GM12878 (cell line): ENCODE measurements around the gene ENPP6. TPM values are rescaled to one million over a fixed set of nuclear protein-coding genes. Genes with fewer than 3 reads are reported as not detected.

Source experiments
- ATAC-seq: fragments of 200-7000 bp; cut with Tn5 transposase; 3 replicates; pipeline ENCODE4 v1.9.1; 2020; ENCODE audit warnings: mild to moderate bottlenecking, moderate library complexity
- BruUV-seq: library from RNA; stranded (reverse); fragments of 400-500 nt; replicated peaks from 2 replicates; lab custom pipeline; 2021; lab: Mats Ljungman, UMichigan
- CTCF ChIA-PET: fragments of 300-600 bp; sonication (Branson Sonifier 250); formaldehyde crosslinking; extraction: SDS; loops from one replicate; lab custom pipeline; 2021; ENCODE audit warnings: inconsistent platforms; lab: Yijun Ruan, JAX
- POLR2A ChIA-PET: fragments of 350-600 bp; formaldehyde crosslinking; extraction: SDS; loops from one replicate; lab custom pipeline; 2021; ENCODE audit warnings: inconsistent platforms; lab: Charles Lee
- RAD21 ChIA-PET: fragments of 300-600 bp; sonication (Branson Sonifier 250); formaldehyde crosslinking; loops from one replicate; lab custom pipeline; 2023; ENCODE audit warnings: antibody characterized with exemption; ENCODE audit not compliant: unreplicated experiment; lab: Charles Lee
- SMC1A ChIA-PET: fragments of 300-600 bp; sonication (Branson Sonifier 250); formaldehyde crosslinking; loops from one replicate; lab custom pipeline; 2023; ENCODE audit not compliant: unreplicated experiment, uncharacterized antibody; lab: Charles Lee
- DNase-seq: peaks from one replicate; pipeline ENCODE4 v3.0.0-alpha.2; 2011; ENCODE audit warnings: low read depth, low spot score
- FAIRE-seq: peaks from 3 replicates; lab custom pipeline; 2011; peaks lifted over from hg19 to GRCh38; lab: Jason Lieb, UNC
- H2AFZ ChIP-seq: 2 replicates; pipeline ENCODE4 v1.6.0; 2011; ENCODE audit warnings: low read depth, low read length, control low read depth; ENCODE audit not compliant: control insufficient read depth
- H3K27ac ChIP-seq: 2 replicates; pipeline ENCODE4 v1.5.1; 2011; ENCODE audit warnings: control low read depth; ENCODE audit not compliant: control insufficient read depth, insufficient read depth
- H3K27me3 ChIP-seq, 2 experiments: replicated peaks in 1 of 2; 2 replicates each; pipeline versions ENCODE4 v1.6.0 to v1.6.1; 2011; ENCODE audit warnings: low read length in 1 of 2; ENCODE audit not compliant: control insufficient read depth in 2 of 2, insufficient read depth in 2 of 2
- H3K36me3 ChIP-seq, 2 experiments: 2 replicates each; pipeline ENCODE4 v1.5.1; 2011; ENCODE audit warnings: low read length in 1 of 2; ENCODE audit not compliant: control insufficient read depth in 2 of 2, insufficient read depth in 2 of 2
- H3K4me1 ChIP-seq: 2 replicates; pipeline ENCODE4 v1.6.1; 2011; ENCODE audit warnings: mild to moderate bottlenecking, low read length, moderate library complexity, mixed read lengths; ENCODE audit not compliant: control insufficient read depth, insufficient read depth
- H3K4me2 ChIP-seq: 2 replicates; pipeline ENCODE4 v1.6.0; 2011; ENCODE audit warnings: control low read depth; ENCODE audit not compliant: control insufficient read depth, insufficient read depth
- H3K4me3 ChIP-seq: fragments of 200-600 bp; sonication (generic); 2 replicates; pipeline ENCODE4 v1.5.1; 2016
- H3K79me2 ChIP-seq: 2 replicates; pipeline ENCODE4 v1.6.0; 2011; ENCODE audit warnings: low read length; ENCODE audit not compliant: control insufficient read depth, insufficient read depth
- H3K9ac ChIP-seq: 2 replicates; pipeline ENCODE4 v1.8.0; 2011; ENCODE audit warnings: low read length, control low read depth, mixed read lengths; ENCODE audit not compliant: control insufficient read depth, insufficient read depth
- H3K9me3 ChIP-seq: replicated peaks from 3 replicates; pipeline ENCODE4 v1.5.1; 2011; ENCODE audit warnings: mild to moderate bottlenecking, low read length; ENCODE audit not compliant: control insufficient read depth, insufficient read depth
- H4K20me1 ChIP-seq: 2 replicates; pipeline ENCODE4 v1.6.0; 2011; ENCODE audit not compliant: control insufficient read depth, insufficient read depth
- BCL11A ChIP-seq: IDR thresholded peaks from 2 replicates; pipeline ENCODE4 v1.6.1; 2011; ENCODE audit warnings: low read depth, low read length
- BCLAF1 ChIP-seq: fragments of 450-650 bp; IDR thresholded peaks from 2 replicates; pipeline ENCODE4 v1.6.1; 2017; ENCODE audit warnings: antibody characterized with exemption, mild to moderate bottlenecking, moderate library complexity
- CEBPB ChIP-seq, 2 experiments: fragments of 150-350 bp in 1 of 2; IDR thresholded peaks; 2 replicates each; pipeline ENCODE4 v1.6.1; 2012 to 2014; ENCODE audit warnings: low read depth in 2 of 2, low read length in 2 of 2, borderline replicate concordance in 1 of 2, inconsistent platforms in 1 of 2
- CEBPZ ChIP-seq: fragments of 150-350 bp; IDR thresholded peaks from 2 replicates; pipeline ENCODE4 v1.6.1; 2016; ENCODE audit warnings: low read depth, low read length
- CHD4 ChIP-seq: fragments of 200-600 bp; sonication (generic); IDR thresholded peaks from 2 replicates; pipeline ENCODE4 v1.6.1; 2016; ENCODE audit warnings: mild to moderate bottlenecking
- EGR1 ChIP-seq, 2 experiments: IDR thresholded peaks; 1 replicate in 1 of 2; 2 replicates in 1 of 2; pipeline ENCODE4 v1.6.1; 2011 to 2012; ENCODE audit warnings: low read depth in 2 of 2, low read length in 2 of 2, borderline replicate concordance in 1 of 2, mild to moderate bottlenecking in 1 of 2, moderate library complexity in 1 of 2
- HCFC1 ChIP-seq: fragments of 150-350 bp; IDR thresholded peaks from 2 replicates; pipeline ENCODE4 v1.6.1; 2014; ENCODE audit warnings: low read length
- SUZ12 ChIP-seq: fragments of 200-600 bp; sonication (generic); IDR thresholded peaks from one replicate; pipeline ENCODE4 v1.6.1; 2018; ENCODE audit warnings: antibody characterized with exemption, mild to moderate bottlenecking; ENCODE audit not compliant: unreplicated experiment
- TAF1 ChIP-seq: IDR thresholded peaks from 2 replicates; pipeline ENCODE4 v1.6.1; 2011; ENCODE audit warnings: mild to moderate bottlenecking, low read depth, low read length, borderline replicate concordance
- WGBS: methylation state at CpG from one replicate; pipeline ENCODE4 v1.1.6; 2016; ENCODE audit warnings: low lambda C conversion rate; ENCODE audit not compliant: insufficient replicate concordance, insufficient coverage; ENCODE audit errors: missing lambda C conversion rate; 5-methylcytosine and 5-hydroxymethylcytosine counted together
- in situ Hi-C: fragments of 300-500 bp; cut with MboI; formaldehyde crosslinking; loops from 9 replicates; pipeline ENCODE4 v1.14.3; 2018; ENCODE audit warnings: mixed read lengths
- intact Hi-C: fragments of 100-400 bp; cut with micrococcal nuclease; formaldehyde crosslinking; loops from one replicate; pipeline ENCODE4 v1.14.2; 2022; ENCODE audit not compliant: unreplicated experiment
- polyA plus RNA-seq, 11 experiments: library from polyadenylated mRNA; depleted of rRNA in 4 of 11; unstranded in 6 of 11; stranded (reverse) in 5 of 11; fragments of >200 nt; fragmentation: Nextera tagmentation in 4 of 11; fragmentation: Illumina TruSeq in 1 of 11; extraction: Ambion mirVana in 4 of 11; extraction: Trizol in 1 of 11; gene quantifications; 1 replicate in 1 of 11; 2 replicates in 10 of 11; pipeline versions ENCODE4 v1.2.1 to v1.2.3, GENCODE V29; 2011 to 2016; ENCODE audit warnings: inconsistent platforms in 2 of 11, missing spikeins in 2 of 11, low read depth in 1 of 11
- total RNA-seq, 4 experiments: library from RNA; depleted of rRNA in 3 of 4; stranded (reverse); fragments of >200 nt in 3 of 4; fragmentation: Illumina TruSeq in 1 of 4; extraction: Trizol in 1 of 4; gene quantifications; 2 replicates each; pipeline versions ENCODE4 v1.2.1 to v1.2.3, GENCODE V29; 2013 to 2021

Gene ENPP6
- total and polyA plus RNA-seq, 10 of the 15 experiments (the other 5 are each of a cell fraction or from before 2014, with no cell fraction given) = 0.04 to 1.0 (median 0.44) TPM; not detected in 1

GRCh38 chr4:184041156-184041555 lies 176.5 kb downstream of the ENPP6 start:
- Histone ChIP-seq H3K4me1 (no peaks in the 10 kb centered on the region), H3K4me3 (no peak overlapping the region), H3K4me2 (no peak overlapping the region), H4K20me1 (no peaks in the 10 kb centered on the region), H3K27me3 (peaks cover 3 to 8% of the 10 kb centered on the region in 2 experiments; a peak in 2 of 4 replicates), H3K79me2 (no peaks in the 10 kb centered on the region), H3K9ac (no peak overlapping the region), H2AFZ (no peak overlapping the region), H3K27ac (no peak overlapping the region), H3K36me3 (no peaks in the 10 kb centered on the region), H3K9me3 (no peaks in the 10 kb centered on the region)
- intact Hi-C loops (no loop called here), in situ Hi-C loops (no loop called here)
- TF ChIP-seq TAF1 = no peak
- ATAC-seq = no peak
- ChIA-PET RAD21 (no interaction called here), POLR2A (no interaction called here), SMC1A (no interaction called here), CTCF (no interaction called here)
- DNase-seq = no peak
- no TSS peak for BruUV-seq
- FAIRE-seq = no peak
- WGBS = 43% methylated on average over 10 of the region's 10 CpGs

- ATAC-seq = peak; percentile 35; the same call in 2 of the 3 replicates
- H3K36me3 ChIP-seq = no peaks in the 10 kb centered on the region
- H3K27ac ChIP-seq = no peak overlapping the region
- H4K20me1 ChIP-seq = no peaks in the 10 kb centered on the region
- WGBS = 8% methylated on average over 22 of the region's 22 CpGs
- POLR2A ChIA-PET = no interaction called here
- no peak overlapping the region for H3K4me2 ChIP-seq
- H3K9ac ChIP-seq = no peak overlapping the region
- BruUV-seq = no TSS peak
- RAD21 ChIA-PET = interaction anchor here (0.6 kb wide), 1 partner anchor 22 kb away, joined by 3 read pairs; no protein-coding TSS in a partner anchor
- CTCF ChIA-PET = no interaction called here
- peaks cover 3 to 8% of the 10 kb centered on the region in 2 experiments; a peak in 2 of 4 replicates for H3K27me3 ChIP-seq
- no peaks in the 10 kb centered on the region for H3K79me2 ChIP-seq
- no peak for DNase-seq
- H3K4me3 ChIP-seq = no peak overlapping the region
- in situ Hi-C loops = no loop called here
- no peak overlapping the region for H2AFZ ChIP-seq
- SMC1A ChIA-PET = no interaction called here
- FAIRE-seq = no peak
- H3K9me3 ChIP-seq = no peaks in the 10 kb centered on the region
- no peaks in the 10 kb centered on the region for H3K4me1 ChIP-seq
- intact Hi-C loops = no loop called here
- no peak for TF ChIP-seq HCFC1
- TF ChIP-seq CEBPZ = no peak
- TF ChIP-seq CHD4 = no peak
- no peak for TF ChIP-seq SUZ12
- no peak for TF ChIP-seq BCLAF1
- TF ChIP-seq EGR1 (IDR thresholded peaks at IDR 0.05; ENCODE audit: borderline replicate concordance in 1 of 2, low read depth in 2 of 2, low read length in 2 of 2) = no peak
- TF ChIP-seq CEBPB (IDR thresholded peaks at IDR 0.05; ENCODE audit: borderline replicate concordance in 1 of 2, low read depth in 2 of 2, low read length in 2 of 2) = no peak
- TF ChIP-seq BCL11A = no peak
These were observed 177.7 kb downstream of the ENPP6 start for GRCh38 chr4:184039963-184040383.
